Liver (tissue), 9 donors: ENCODE data around the gene WNT8B. TPM values are rescaled to one million over a fixed set of nuclear protein-coding genes. Genes with fewer than 3 reads are reported as not detected.

Source experiments
- DNase-seq: peaks from one replicate; pipeline ENCODE4 v3.0.0-alpha.2; 2017; ENCODE audit warnings: low spot score
- H3K27ac ChIP-seq, 2 donors: one replicate each; pipeline ENCODE4 v1.7.0; 2013; ENCODE audit warnings: inconsistent platforms in 2 of 2, low read length in 2 of 2, control low read depth in 1 of 2, low read depth in 1 of 2, mild to moderate bottlenecking in 1 of 2
- H3K27me3 ChIP-seq, 4 donors: one replicate each; pipeline versions ENCODE4 v1.6.1 to v1.7.0; 2013; ENCODE audit warnings: low read length in 3 of 4, inconsistent platforms in 1 of 4, mild to moderate bottlenecking in 1 of 4, moderate library complexity in 1 of 4; ENCODE audit not compliant: control insufficient read depth in 4 of 4, insufficient read depth in 4 of 4
- H3K36me3 ChIP-seq, 4 donors: one replicate each; pipeline versions ENCODE4 v1.6.1 to v1.7.0; 2013; ENCODE audit warnings: low read length in 3 of 4, mild to moderate bottlenecking in 3 of 4, low read depth in 1 of 4, moderate library complexity in 1 of 4; ENCODE audit not compliant: control insufficient read depth in 4 of 4, insufficient read depth in 3 of 4
- H3K4me1 ChIP-seq, 4 donors: one replicate each; pipeline versions ENCODE4 v1.6.1 to v1.7.0; 2013; ENCODE audit warnings: low read length in 3 of 4, mild to moderate bottlenecking in 3 of 4, moderate library complexity in 1 of 4; ENCODE audit not compliant: control insufficient read depth in 4 of 4, insufficient read depth in 4 of 4
- H3K4me3 ChIP-seq, 3 donors: one replicate each; pipeline versions ENCODE4 v1.6.1 to v1.7.0; 2013; ENCODE audit warnings: low read length in 3 of 3, control low read depth in 1 of 3, low read depth in 1 of 3, mild to moderate bottlenecking in 1 of 3
- H3K9ac ChIP-seq, 2 donors: one replicate each; pipeline ENCODE4 v1.7.0; 2013; ENCODE audit warnings: low read length in 2 of 2, mild to moderate bottlenecking in 2 of 2, moderate library complexity in 2 of 2, control low read depth in 1 of 2, low read depth in 1 of 2
- H3K9me3 ChIP-seq, 4 donors: one replicate each; pipeline versions ENCODE4 v1.6.1 to v1.7.0; 2013; ENCODE audit warnings: low read length in 3 of 4; ENCODE audit not compliant: control insufficient read depth in 4 of 4
- ATF3 ChIP-seq: IDR thresholded peaks from 2 replicates; pipeline ENCODE4 v1.6.1; 2016; ENCODE audit warnings: antibody characterized with exemption
- FOXA1 ChIP-seq: IDR thresholded peaks from 2 replicates; pipeline ENCODE4 v1.6.1; 2016; ENCODE audit warnings: antibody characterized with exemption
- GABPA ChIP-seq, 2 donors: IDR thresholded peaks in 1 of 2; conservative IDR thresholded peaks in 1 of 2; 2 replicates each; pipeline ENCODE4 v1.6.1; 2016; ENCODE audit warnings: antibody characterized with exemption in 2 of 2, mild to moderate bottlenecking in 1 of 2, moderate library complexity in 1 of 2
- JUND ChIP-seq, 2 donors: IDR thresholded peaks; 2 replicates each; pipeline ENCODE4 v1.6.1; 2016; ENCODE audit warnings: antibody characterized with exemption in 2 of 2
- MAX ChIP-seq: IDR thresholded peaks from 2 replicates; pipeline ENCODE4 v1.6.1; 2016; ENCODE audit warnings: antibody characterized with exemption
- NR2F2 ChIP-seq: IDR thresholded peaks from 2 replicates; pipeline ENCODE4 v1.6.1; 2016; ENCODE audit warnings: antibody characterized with exemption
- RAD21 ChIP-seq, 2 donors: IDR thresholded peaks; 2 replicates each; pipeline ENCODE4 v1.6.1; 2016; ENCODE audit warnings: antibody characterized with exemption in 2 of 2, mild to moderate bottlenecking in 2 of 2
- RXRA ChIP-seq, 2 donors: IDR thresholded peaks; 2 replicates each; pipeline ENCODE4 v1.6.1; 2017 to 2018; ENCODE audit warnings: antibody characterized with exemption in 2 of 2, mild to moderate bottlenecking in 1 of 2
- SP1 ChIP-seq: IDR thresholded peaks from 2 replicates; pipeline ENCODE4 v1.6.1; 2018; ENCODE audit warnings: antibody characterized with exemption, mild to moderate bottlenecking
- TAF1 ChIP-seq: conservative IDR thresholded peaks from 2 replicates; pipeline ENCODE4 v1.6.1; 2016; ENCODE audit warnings: antibody characterized with exemption, mild to moderate bottlenecking
- YY1 ChIP-seq: IDR thresholded peaks from 2 replicates; pipeline ENCODE4 v1.6.1; 2016; ENCODE audit warnings: antibody characterized with exemption, mild to moderate bottlenecking
- WGBS: extraction: QIAGEN DNeasy Blood & Tissue Kit; methylation state at CpG from one replicate; pipeline ENCODE4 v1.1.7; 2013; 5-methylcytosine and 5-hydroxymethylcytosine counted together
- polyA plus RNA-seq, 2 donors: library from polyadenylated mRNA; stranded (reverse) in 1 of 2; unstranded in 1 of 2; fragments of 200-250 nt in 1 of 2; fragments of >200 nt in 1 of 2; fragmentation: Nextera tagmentation in 1 of 2; extraction: Ambion mirVana in 1 of 2; gene quantifications; one replicate each; pipeline versions ENCODE4 v1.2.1 to v1.2.3, GENCODE V29; 2013 to 2015
- total RNA-seq, 2 donors: library from RNA; depleted of rRNA; stranded (reverse); fragments of >200 nt; gene quantifications; one replicate each; pipeline ENCODE4 v1.2.3, GENCODE V29; 2014
- TF ChIP-seq, protein P1 (sequence below): fragments of 150-350 bp; IDR thresholded peaks from 2 replicates; pipeline ENCODE4 v1.5.1; 2017; ENCODE audit warnings: improper control_type of control experiment, low read depth, low read length; ENCODE audit not compliant: missing input control
- TF ChIP-seq, protein P2 (sequence below): IDR thresholded peaks from 2 replicates; pipeline ENCODE4 v1.6.1; 2016; ENCODE audit warnings: antibody characterized with exemption
- donor health status: healthy.
- donor health status: healthy.
- donor health status: healthy.
- donor health status: healthy.
- donor health status: healthy.

The WNT8B gene
- total and polyA plus RNA-seq, 4 donors, result not detected

DNA sequence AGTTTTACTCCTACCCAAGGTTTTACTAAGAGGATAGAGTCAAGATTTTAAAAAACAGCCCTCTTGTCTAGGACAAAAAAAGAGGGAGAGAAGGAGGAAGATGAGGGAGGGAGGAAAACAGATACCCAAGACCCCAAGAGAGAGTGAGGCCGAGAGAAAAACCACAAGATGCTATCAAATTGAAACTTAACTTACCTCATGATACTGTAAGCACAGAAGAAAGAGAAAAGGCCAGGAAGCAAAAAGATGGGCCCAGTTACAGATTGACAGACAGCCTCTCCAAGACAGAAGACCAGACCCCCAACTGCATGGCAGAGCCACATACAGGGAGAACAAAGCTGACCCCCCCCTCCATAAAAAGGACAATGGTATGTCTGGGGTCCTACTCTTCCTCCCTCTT, 45.5 kb downstream of the WNT8B start:
- Histone ChIP-seq H3K27me3 (no peaks in the 10 kb centered on the region), H3K9me3 (no peaks in the 10 kb centered on the region), H3K27ac (no peak overlapping the region), H3K4me3 (no peak overlapping the region), H3K9ac (no peak overlapping the region), H3K36me3 (peaks cover 3 to 22% (median 8%) of the 10 kb centered on the region in 4 donors), H3K4me1 (no peaks in the 10 kb centered on the region)
- no peak for TF ChIP-seq SP1
- no peak for DNase-seq
- WGBS, result 80% methylated on average over 1 of the region's 1 CpG

GRCh38 chr10:100508691-100509150, 45.9 kb downstream of the WNT8B start:
- Histone ChIP-seq H3K4me3 (no peak overlapping the region), H3K9me3 (no peaks in the 10 kb centered on the region), H3K27me3 (no peaks in the 10 kb centered on the region), H3K36me3 (peaks cover 3 to 22% (median 8%) of the 10 kb centered on the region in 4 donors), H3K4me1 (no peaks in the 10 kb centered on the region), H3K9ac (no peak overlapping the region), H3K27ac (no peak overlapping the region)
- DNase-seq, result no peak
- TF ChIP-seq MAX (no peak), ATF3 (no peak), GABPA (IDR thresholded peaks at IDR 0.05 in 1 of 2, conservative IDR thresholded peaks at IDR 0.05 in 1 of 2) (no peak), RAD21 (IDR thresholded peaks at IDR 0.05) (peak; percentile 78 to 89), NR2F2 (no peak)
- TF ChIP-seq, protein P1, sequence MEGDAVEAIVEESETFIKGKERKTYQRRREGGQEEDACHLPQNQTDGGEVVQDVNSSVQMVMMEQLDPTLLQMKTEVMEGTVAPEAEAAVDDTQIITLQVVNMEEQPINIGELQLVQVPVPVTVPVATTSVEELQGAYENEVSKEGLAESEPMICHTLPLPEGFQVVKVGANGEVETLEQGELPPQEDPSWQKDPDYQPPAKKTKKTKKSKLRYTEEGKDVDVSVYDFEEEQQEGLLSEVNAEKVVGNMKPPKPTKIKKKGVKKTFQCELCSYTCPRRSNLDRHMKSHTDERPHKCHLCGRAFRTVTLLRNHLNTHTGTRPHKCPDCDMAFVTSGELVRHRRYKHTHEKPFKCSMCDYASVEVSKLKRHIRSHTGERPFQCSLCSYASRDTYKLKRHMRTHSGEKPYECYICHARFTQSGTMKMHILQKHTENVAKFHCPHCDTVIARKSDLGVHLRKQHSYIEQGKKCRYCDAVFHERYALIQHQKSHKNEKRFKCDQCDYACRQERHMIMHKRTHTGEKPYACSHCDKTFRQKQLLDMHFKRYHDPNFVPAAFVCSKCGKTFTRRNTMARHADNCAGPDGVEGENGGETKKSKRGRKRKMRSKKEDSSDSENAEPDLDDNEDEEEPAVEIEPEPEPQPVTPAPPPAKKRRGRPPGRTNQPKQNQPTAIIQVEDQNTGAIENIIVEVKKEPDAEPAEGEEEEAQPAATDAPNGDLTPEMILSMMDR, result peak; percentile 48
- 64% methylated on average over 3 of the region's 3 CpGs for WGBS

DNA sequence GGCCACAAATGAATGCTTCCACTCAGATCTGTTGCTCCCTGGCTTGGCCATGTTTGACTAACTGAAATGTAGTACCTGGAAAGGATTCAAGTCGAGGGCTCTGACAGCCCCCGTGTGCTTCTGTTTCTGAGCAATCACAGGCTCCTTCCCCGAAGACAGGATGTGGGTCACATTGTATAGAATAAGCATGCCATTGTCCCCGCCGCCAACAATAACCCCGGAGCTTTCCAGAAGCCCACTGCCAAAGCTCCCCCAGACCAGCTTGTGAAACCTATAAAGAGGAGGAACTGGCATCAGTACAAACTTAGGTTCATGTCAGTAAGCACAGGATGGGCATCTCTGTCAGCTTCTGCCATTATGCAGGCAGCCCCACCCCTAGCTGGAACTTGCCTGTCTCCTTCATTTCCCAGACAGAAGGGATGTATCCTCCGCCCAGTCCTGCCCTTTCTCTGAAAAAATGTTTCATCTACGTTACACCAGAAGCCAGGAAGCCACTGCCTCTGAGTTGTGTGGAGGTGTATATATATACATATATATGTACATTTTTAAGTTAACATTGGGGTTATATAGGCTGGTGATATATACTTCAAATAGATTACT, 46.5 kb downstream of the WNT8B start:
- no peak for DNase-seq
- H3K36me3 ChIP-seq, result peaks cover 3 to 22% (median 8%) of the 10 kb centered on the region in 4 donors

More for the DNA sequence above, 46.5 kb downstream of the WNT8B start:
- Histone ChIP-seq H3K4me1 (no peaks in the 10 kb centered on the region), H3K4me3 (no peak overlapping the region), H3K27me3 (no peaks in the 10 kb centered on the region), H3K9me3 (no peaks in the 10 kb centered on the region), H3K9ac (no peak overlapping the region), H3K27ac (no peak overlapping the region)
- TF ChIP-seq SP1 (no peak), YY1 (no peak), JUND (IDR thresholded peaks at IDR 0.05) (no peak), FOXA1 (no peak), NR2F2 (no peak), TAF1 (no peak), RAD21 (IDR thresholded peaks at IDR 0.05) (no peak), RXRA (IDR thresholded peaks at IDR 0.05) (no peak), MAX (no peak)
- TF ChIP-seq, protein P2, sequence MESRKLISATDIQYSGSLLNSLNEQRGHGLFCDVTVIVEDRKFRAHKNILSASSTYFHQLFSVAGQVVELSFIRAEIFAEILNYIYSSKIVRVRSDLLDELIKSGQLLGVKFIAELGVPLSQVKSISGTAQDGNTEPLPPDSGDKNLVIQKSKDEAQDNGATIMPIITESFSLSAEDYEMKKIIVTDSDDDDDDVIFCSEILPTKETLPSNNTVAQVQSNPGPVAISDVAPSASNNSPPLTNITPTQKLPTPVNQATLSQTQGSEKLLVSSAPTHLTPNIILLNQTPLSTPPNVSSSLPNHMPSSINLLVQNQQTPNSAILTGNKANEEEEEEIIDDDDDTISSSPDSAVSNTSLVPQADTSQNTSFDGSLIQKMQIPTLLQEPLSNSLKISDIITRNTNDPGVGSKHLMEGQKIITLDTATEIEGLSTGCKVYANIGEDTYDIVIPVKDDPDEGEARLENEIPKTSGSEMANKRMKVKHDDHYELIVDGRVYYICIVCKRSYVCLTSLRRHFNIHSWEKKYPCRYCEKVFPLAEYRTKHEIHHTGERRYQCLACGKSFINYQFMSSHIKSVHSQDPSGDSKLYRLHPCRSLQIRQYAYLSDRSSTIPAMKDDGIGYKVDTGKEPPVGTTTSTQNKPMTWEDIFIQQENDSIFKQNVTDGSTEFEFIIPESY, result no peak
- TF ChIP-seq, protein P1, result no peak
- 80% methylated on average over 8 of the region's 8 CpGs for WGBS
